Measurements from ENCODE around the gene PIP4P1.
"Not testable (repeated sequence)": the region's sequence is repeated elsewhere in the genome, so short reads cannot be mapped to it uniquely, and the experiment has no call there.

PIP4P1 gene

DNA sequence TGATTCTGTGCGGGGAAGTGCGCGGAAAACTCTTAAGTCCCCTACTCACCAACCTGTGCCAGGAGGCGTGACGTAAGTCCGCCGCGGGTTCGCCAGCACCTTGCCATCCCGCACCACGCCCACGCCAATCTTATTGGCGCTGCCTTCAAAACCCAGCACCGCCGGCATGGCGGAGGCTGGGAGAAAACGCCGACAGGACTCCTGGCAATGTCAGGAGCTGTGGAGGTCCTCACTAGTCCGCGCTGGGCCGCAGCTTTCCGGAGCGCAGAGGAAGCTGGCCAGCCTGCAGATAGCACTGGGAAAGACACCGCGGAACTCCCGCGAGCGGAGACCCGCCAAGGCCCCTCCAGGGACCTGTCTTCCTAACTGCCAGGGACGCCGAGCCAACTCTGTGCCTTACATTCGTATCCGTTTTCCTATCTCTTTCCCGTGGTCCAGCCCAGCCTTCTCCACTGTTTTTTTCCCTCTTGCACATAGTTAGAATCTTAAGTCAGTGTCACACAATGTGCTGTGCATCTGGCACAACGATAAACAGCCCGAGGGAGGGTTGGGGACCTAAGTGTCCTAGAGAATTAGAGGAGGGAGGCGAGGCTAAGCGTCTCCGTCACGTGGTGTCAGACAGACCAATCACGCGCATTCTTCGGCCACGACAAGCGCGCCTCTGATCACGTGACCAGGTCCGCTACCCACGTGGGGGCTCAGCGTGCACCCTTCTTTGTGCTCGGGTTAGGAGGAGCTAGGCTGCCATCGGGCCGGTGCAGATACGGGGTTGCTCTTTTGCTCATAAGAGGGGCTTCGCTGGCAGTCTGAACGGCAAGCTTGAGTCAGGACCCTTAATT, 6.5 kb downstream of the PIP4P1 start, which contains the start of the genes APEX1 and OSGEP:
Gene APEX1, plus strand, starts transcription at position 711 of the 839 bp plus-strand sequence. CDS start 420 bp downstream, outside the sequence.
Gene OSGEP, minus strand, starts transcription at position 297 of the 839 bp plus-strand sequence. Its CDS starts 129 bp downstream, at position 168.
- DNase-seq = peak; percentile 100
- Histone ChIP-seq H2AK5ac (ENCODE audit: low read length) (peak within 1 kb of the TSS; percentile 10), H2BK5ac (ENCODE audit: low read length) (peak within 1 kb of the TSS; percentile 38), H3K4me2 (ENCODE audit: low read length) (peak within 1 kb of the TSS; percentile 88), H3K4me3 (ENCODE audit: low read length) (peak within 1 kb of the TSS; percentile 94), H3K79me1 (ENCODE audit: low read length) (peaks cover 10% of the 10 kb centered on the region), H4K5ac (ENCODE audit: low read length) (peak within 1 kb of the TSS; percentile 62), H4K8ac (ENCODE audit: low read depth, low read length) (no peak within 1 kb of the TSS), H2BK15ac (replicated peaks; ENCODE audit: low read depth) (no peak within 1 kb of the TSS), H3K27me3 (ENCODE audit: insufficient read depth, low read length, poor library complexity) (no peaks in the 10 kb centered on the region), H2BK120ac (ENCODE audit: low read depth, low read length) (no peak within 1 kb of the TSS), H3K18ac (ENCODE audit: low read length) (peak within 1 kb of the TSS; percentile 5), H3K9ac (ENCODE audit: low read length) (peak within 1 kb of the TSS; percentile 96), H3K23ac (ENCODE audit: low read length) (peak within 1 kb of the TSS; percentile 11), H3K27ac (ENCODE audit: low read depth, low read length) (peak within 1 kb of the TSS; percentile 94), H3K79me2 (ENCODE audit: control insufficient read depth, insufficient read depth, low read length) (peaks cover 27% of the 10 kb centered on the region), H3K4ac (ENCODE audit: low read depth, low read length) (peak within 1 kb of the TSS; percentile 92), H3K36me3 (ENCODE audit: control insufficient read depth, insufficient read depth, low read length) (peaks cover 10% of the 10 kb centered on the region), H3K4me1 (ENCODE audit: control insufficient read depth, low read depth, low read length) (no peaks in the 10 kb centered on the region), H3K56ac (ENCODE audit: low read length) (peak within 1 kb of the TSS; percentile 95)
- WGBS (ENCODE audit: extremely low coverage, insufficient coverage, low lambda C conversion rate) = no CpG with 5 or more reads among the region's 56 CpGs

DNA sequence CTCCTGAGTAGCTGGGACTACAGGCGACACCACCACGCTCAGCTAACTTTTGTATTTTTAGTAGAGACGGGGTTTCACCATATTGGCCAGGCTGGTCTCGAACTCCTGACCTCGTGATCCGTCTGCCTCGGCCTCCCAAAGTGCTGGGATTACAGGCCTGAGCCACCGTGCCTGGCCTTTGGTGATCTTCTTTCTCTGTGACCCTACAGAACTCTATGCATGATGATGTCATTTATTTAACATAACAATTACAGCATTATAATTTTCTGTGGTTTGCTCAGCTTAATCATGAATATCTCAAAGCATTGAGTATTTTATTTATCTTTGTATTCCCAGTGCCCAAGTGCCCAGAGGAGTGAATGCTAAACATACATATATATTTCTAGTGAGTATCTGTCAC, 8.4 kb downstream of the PIP4P1 start:
- H3K4me3 ChIP-seq (ENCODE audit: low read length); H2BK120ac ChIP-seq (ENCODE audit: low read depth, low read length); H3K9ac ChIP-seq (ENCODE audit: low read length); H3K23ac ChIP-seq (ENCODE audit: low read length); H3K4me2 ChIP-seq (ENCODE audit: low read length); H2BK15ac ChIP-seq (replicated peaks; ENCODE audit: low read depth); H3K56ac ChIP-seq (ENCODE audit: low read length); H3K18ac ChIP-seq (ENCODE audit: low read length); H4K8ac ChIP-seq (ENCODE audit: low read depth, low read length); H3K4ac ChIP-seq (ENCODE audit: low read depth, low read length); H3K27me3 ChIP-seq (ENCODE audit: insufficient read depth, low read length, poor library complexity); H3K4me1 ChIP-seq (ENCODE audit: control insufficient read depth, low read depth, low read length); DNase-seq; H4K5ac ChIP-seq (ENCODE audit: low read length); H3K79me1 ChIP-seq (ENCODE audit: low read length); H2BK5ac ChIP-seq (ENCODE audit: low read length); H2AK5ac ChIP-seq (ENCODE audit: low read length); H3K27ac ChIP-seq (ENCODE audit: low read depth, low read length): not testable (repeated sequence)
- WGBS (ENCODE audit: extremely low coverage, insufficient coverage, low lambda C conversion rate) = no CpG with 5 or more reads among the region's 8 CpGs
- H3K79me2 ChIP-seq (ENCODE audit: control insufficient read depth, insufficient read depth, low read length) = peaks cover 25% of the 10 kb centered on the region
- H3K36me3 ChIP-seq (ENCODE audit: control insufficient read depth, insufficient read depth, low read length) = peaks cover 12% of the 10 kb centered on the region

DNA sequence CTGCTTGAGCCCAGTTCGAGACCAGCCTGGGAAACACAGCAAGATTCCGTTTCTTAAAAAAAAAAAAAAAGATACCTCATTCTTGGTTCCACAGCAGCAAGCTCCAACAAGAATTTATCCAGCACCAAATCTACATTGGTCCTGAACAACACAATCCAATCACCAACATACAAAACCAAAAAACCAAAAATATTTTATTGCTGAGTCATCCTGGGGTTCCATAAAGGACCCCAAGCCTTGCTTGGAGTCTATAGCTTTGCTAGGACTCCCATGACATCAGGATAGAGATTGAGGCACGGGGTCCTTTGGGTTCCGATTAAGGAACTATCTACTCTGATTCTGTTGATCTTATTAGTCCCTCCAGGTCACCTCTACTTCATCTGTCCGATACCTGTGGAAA, 14.3 kb downstream of the PIP4P1 start:
- H4K5ac ChIP-seq (ENCODE audit: low read length) = no peak overlapping the region
- no peak overlapping the region for H3K27ac ChIP-seq (ENCODE audit: low read depth, low read length)
- no peak overlapping the region for H3K56ac ChIP-seq (ENCODE audit: low read length)
- H2AK5ac ChIP-seq (ENCODE audit: low read length) = no peak overlapping the region
- H3K36me3 ChIP-seq (ENCODE audit: control insufficient read depth, insufficient read depth, low read length) = peaks cover 26% of the 10 kb centered on the region
- H4K8ac ChIP-seq (ENCODE audit: low read depth, low read length) = no peak overlapping the region
- H3K18ac ChIP-seq (ENCODE audit: low read length) = no peak overlapping the region
- H2BK5ac ChIP-seq (ENCODE audit: low read length) = no peak overlapping the region
- H3K4me1 ChIP-seq (ENCODE audit: control insufficient read depth, low read depth, low read length) = no peaks in the 10 kb centered on the region
- no peak overlapping the region for H3K4me3 ChIP-seq (ENCODE audit: low read length)
- DNase-seq = no peak
- no peak overlapping the region for H2BK15ac ChIP-seq (replicated peaks; ENCODE audit: low read depth)
- no peak overlapping the region for H3K9ac ChIP-seq (ENCODE audit: low read length)
- H2BK120ac ChIP-seq (ENCODE audit: low read depth, low read length) = no peak overlapping the region
- no peaks in the 10 kb centered on the region for H3K79me2 ChIP-seq (ENCODE audit: control insufficient read depth, insufficient read depth, low read length)
- peaks cover 5% of the 10 kb centered on the region for H3K79me1 ChIP-seq (ENCODE audit: low read length)
- H3K4me2 ChIP-seq (ENCODE audit: low read length) = no peak overlapping the region
- no peaks in the 10 kb centered on the region for H3K27me3 ChIP-seq (ENCODE audit: insufficient read depth, low read length, poor library complexity)
- H3K23ac ChIP-seq (ENCODE audit: low read length) = no peak overlapping the region
- WGBS (ENCODE audit: extremely low coverage, insufficient coverage, low lambda C conversion rate) = no CpG with 5 or more reads among the region's 5 CpGs
- H3K4ac ChIP-seq (ENCODE audit: low read depth, low read length) = no peak overlapping the region

DNA sequence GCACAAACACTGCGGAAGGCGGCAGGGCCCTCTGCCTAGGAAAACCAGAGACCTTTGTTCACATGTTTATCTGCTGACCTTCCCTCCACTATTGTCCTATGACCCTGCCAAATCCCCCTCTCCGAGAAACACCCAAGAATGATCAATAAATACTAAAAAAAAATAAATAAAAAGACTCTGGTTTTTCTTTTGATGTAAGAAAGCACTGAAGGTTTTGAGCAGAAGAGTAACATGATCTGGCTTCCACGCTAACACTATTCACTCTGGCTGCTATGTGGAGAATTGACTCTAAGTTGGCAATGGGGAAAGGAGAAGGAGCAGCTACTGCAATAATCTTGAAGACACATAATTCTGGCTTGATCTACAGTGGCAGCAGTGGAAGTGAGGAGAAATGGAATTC, 17.6 kb downstream of the PIP4P1 start:
- H2BK120ac ChIP-seq (ENCODE audit: low read depth, low read length); H3K4me2 ChIP-seq (ENCODE audit: low read length); H3K9ac ChIP-seq (ENCODE audit: low read length); H3K79me1 ChIP-seq (ENCODE audit: low read length); H3K27me3 ChIP-seq (ENCODE audit: insufficient read depth, low read length, poor library complexity); H3K18ac ChIP-seq (ENCODE audit: low read length); H3K79me2 ChIP-seq (ENCODE audit: control insufficient read depth, insufficient read depth, low read length); H2AK5ac ChIP-seq (ENCODE audit: low read length); H3K23ac ChIP-seq (ENCODE audit: low read length); H4K5ac ChIP-seq (ENCODE audit: low read length); H2BK15ac ChIP-seq (replicated peaks; ENCODE audit: low read depth); H4K8ac ChIP-seq (ENCODE audit: low read depth, low read length); H2BK5ac ChIP-seq (ENCODE audit: low read length); H3K4me3 ChIP-seq (ENCODE audit: low read length); DNase-seq; H3K27ac ChIP-seq (ENCODE audit: low read depth, low read length); H3K4ac ChIP-seq (ENCODE audit: low read depth, low read length); H3K56ac ChIP-seq (ENCODE audit: low read length); H3K4me1 ChIP-seq (ENCODE audit: control insufficient read depth, low read depth, low read length): not testable (repeated sequence)
- peaks cover 15% of the 10 kb centered on the region for H3K36me3 ChIP-seq (ENCODE audit: control insufficient read depth, insufficient read depth, low read length)
- WGBS (ENCODE audit: extremely low coverage, insufficient coverage, low lambda C conversion rate) = no CpG with 5 or more reads among the region's 4 CpGs

DNA sequence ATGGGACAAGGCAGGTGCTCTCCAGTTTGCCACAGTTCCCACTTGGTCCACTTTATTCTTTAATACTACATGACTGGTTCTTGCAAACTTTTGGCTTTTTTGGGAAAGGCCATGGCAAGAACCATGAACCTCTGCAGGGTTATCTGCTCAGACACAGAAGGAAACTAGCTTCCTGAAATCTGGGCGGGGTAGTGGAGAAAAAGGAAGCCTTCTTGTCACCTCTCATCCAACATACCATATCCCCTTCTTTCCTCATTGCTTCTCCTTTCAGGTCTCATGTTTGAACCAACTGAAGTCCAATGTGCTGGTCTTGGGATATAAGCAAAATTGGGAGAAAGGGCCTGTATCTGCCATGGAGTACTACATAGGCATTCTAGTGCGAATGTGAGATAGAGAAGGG, 19.8 kb downstream of the PIP4P1 start:
- Histone ChIP-seq H2AK5ac (ENCODE audit: low read length) (no peak overlapping the region), H3K4ac (ENCODE audit: low read depth, low read length) (no peak overlapping the region), H3K23ac (ENCODE audit: low read length) (no peak overlapping the region), H3K4me3 (ENCODE audit: low read length) (no peak overlapping the region), H3K36me3 (ENCODE audit: control insufficient read depth, insufficient read depth, low read length) (peaks cover 7% of the 10 kb centered on the region), H3K9ac (ENCODE audit: low read length) (no peak overlapping the region), H3K79me2 (ENCODE audit: control insufficient read depth, insufficient read depth, low read length) (no peaks in the 10 kb centered on the region), H4K8ac (ENCODE audit: low read depth, low read length) (no peak overlapping the region), H3K27ac (ENCODE audit: low read depth, low read length) (no peak overlapping the region), H3K79me1 (ENCODE audit: low read length) (no peaks in the 10 kb centered on the region), H3K18ac (ENCODE audit: low read length) (no peak overlapping the region), H2BK120ac (ENCODE audit: low read depth, low read length) (no peak overlapping the region), H2BK15ac (replicated peaks; ENCODE audit: low read depth) (no peak overlapping the region), H4K5ac (ENCODE audit: low read length) (no peak overlapping the region), H3K4me2 (ENCODE audit: low read length) (no peak overlapping the region), H3K27me3 (ENCODE audit: insufficient read depth, low read length, poor library complexity) (no peaks in the 10 kb centered on the region), H3K4me1 (ENCODE audit: control insufficient read depth, low read depth, low read length) (no peaks in the 10 kb centered on the region), H3K56ac (ENCODE audit: low read length) (no peak overlapping the region), H2BK5ac (ENCODE audit: low read length) (no peak overlapping the region)
- DNase-seq = no peak
- no CpG with 5 or more reads among the region's 2 CpGs for WGBS (ENCODE audit: extremely low coverage, insufficient coverage, low lambda C conversion rate)

All from mesendoderm (in vitro differentiated cells).